Measurements from ENCODE around the gene SACM1L. TPM values are rescaled to one million over a fixed set of nuclear protein-coding genes. Genes with fewer than 3 reads are reported as not detected.
"Not testable (repeated sequence)": the region's sequence is repeated elsewhere in the genome, so short reads cannot be mapped to it uniquely, and the experiment has no call there.

Gene SACM1L
- total and polyA plus RNA-seq, 2 donors (not counting 3 experiments of a cell fraction or from before 2014, with no cell fraction given) = 11.9 to 39.9 TPM

- no TSS peak for BruUV-seq (replicated peaks)
- H3K4me3 ChIP-seq (replicated peaks in 1 of 3; ENCODE audit: insufficient read depth in 1 of 3, low read depth in 1 of 3, low read length in 3 of 3) = no peak overlapping the region
- intact Hi-C loops (cut with micrococcal nuclease) (no loop called here), dilution Hi-C loops (cut with MboI; ENCODE audit: extremely low pct_ligation_motif_present, low sequenced_read_pairs) (no loop called here)
- no peak for FAIRE-seq
- no peak overlapping the region for H3K27ac ChIP-seq (ENCODE audit: insufficient read depth, low read depth, low read length)
- no peak overlapping the region for H3K4me2 ChIP-seq (ENCODE audit: insufficient read depth, low read length)
- no peaks in the 10 kb centered on the region for H3K27me3 ChIP-seq (ENCODE audit: control insufficient read depth in 2 of 2, insufficient read depth in 2 of 2, low read length in 2 of 2)
- CTCF ChIA-PET = interaction anchor here (1.2 kb wide), 1 partner anchor 77 kb away, joined by 3 read pairs; no protein-coding TSS in a partner anchor
- POLR2A ChIA-PET = no interaction called here
- H3K36me3 ChIP-seq (ENCODE audit: control insufficient read depth in 2 of 2, extremely low read depth in 1 of 2, insufficient read depth in 2 of 2, low read length in 2 of 2) = no peaks in the 10 kb centered on the region
- H3K9me3 ChIP-seq (replicated peaks; ENCODE audit: control insufficient read depth, insufficient read depth, low read length) = no peaks in the 10 kb centered on the region
- H4K20me1 ChIP-seq (replicated peaks; ENCODE audit: control insufficient read depth, extremely low read depth, insufficient read depth, low read length) = no peaks in the 10 kb centered on the region
- no peaks in the 10 kb centered on the region for H3K4me1 ChIP-seq (ENCODE audit: control insufficient read depth, extremely low read depth, insufficient read depth, low read length)
- H3K9ac ChIP-seq (replicated peaks; ENCODE audit: extremely low read depth, insufficient read depth, low read length) = no peak overlapping the region
- no peaks in the 10 kb centered on the region for H3K79me2 ChIP-seq (ENCODE audit: control insufficient read depth, insufficient read depth, low read length)
- H3K9me1 ChIP-seq (replicated peaks; ENCODE audit: control insufficient read depth, extremely low read depth, insufficient read depth, low read length) = no peaks in the 10 kb centered on the region
- H2AFZ ChIP-seq (ENCODE audit: low read depth, low read length) = no peak overlapping the region
- TF ChIP-seq FOS (IDR thresholded peaks at IDR 0.05; ENCODE audit: borderline replicate concordance, insufficient read depth, low read length) (no peak), EZH2 (IDR thresholded peaks at IDR 0.05; ENCODE audit: borderline replicate concordance, low read depth, low read length, severe bottlenecking) (no peak), GATA2 (IDR thresholded peaks at IDR 0.05; ENCODE audit: insufficient read depth, insufficient read length, low read depth, low read length) (no peak), MYC (IDR thresholded peaks at IDR 0.05; ENCODE audit: low read depth, low read length) (no peak), MAX (IDR thresholded peaks at IDR 0.05; ENCODE audit: insufficient read depth, insufficient read length) (no peak), JUN (IDR thresholded peaks at IDR 0.05; ENCODE audit: borderline replicate concordance, insufficient read depth, insufficient read length, low read depth) (no peak), POLR2A (IDR thresholded peaks at IDR 0.05; ENCODE audit: low read depth, low read length) (no peak), POLR2AphosphoS5 (IDR thresholded peaks at IDR 0.05; ENCODE audit: insufficient read depth, low read depth, low read length) (no peak)
- TF ChIP-seq, protein P1, sequence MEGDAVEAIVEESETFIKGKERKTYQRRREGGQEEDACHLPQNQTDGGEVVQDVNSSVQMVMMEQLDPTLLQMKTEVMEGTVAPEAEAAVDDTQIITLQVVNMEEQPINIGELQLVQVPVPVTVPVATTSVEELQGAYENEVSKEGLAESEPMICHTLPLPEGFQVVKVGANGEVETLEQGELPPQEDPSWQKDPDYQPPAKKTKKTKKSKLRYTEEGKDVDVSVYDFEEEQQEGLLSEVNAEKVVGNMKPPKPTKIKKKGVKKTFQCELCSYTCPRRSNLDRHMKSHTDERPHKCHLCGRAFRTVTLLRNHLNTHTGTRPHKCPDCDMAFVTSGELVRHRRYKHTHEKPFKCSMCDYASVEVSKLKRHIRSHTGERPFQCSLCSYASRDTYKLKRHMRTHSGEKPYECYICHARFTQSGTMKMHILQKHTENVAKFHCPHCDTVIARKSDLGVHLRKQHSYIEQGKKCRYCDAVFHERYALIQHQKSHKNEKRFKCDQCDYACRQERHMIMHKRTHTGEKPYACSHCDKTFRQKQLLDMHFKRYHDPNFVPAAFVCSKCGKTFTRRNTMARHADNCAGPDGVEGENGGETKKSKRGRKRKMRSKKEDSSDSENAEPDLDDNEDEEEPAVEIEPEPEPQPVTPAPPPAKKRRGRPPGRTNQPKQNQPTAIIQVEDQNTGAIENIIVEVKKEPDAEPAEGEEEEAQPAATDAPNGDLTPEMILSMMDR (IDR thresholded peaks at IDR 0.05; ENCODE audit: extremely low read depth in 1 of 2, insufficient read depth in 1 of 2, low read depth in 1 of 2, low read length in 2 of 2) = no peak
- no peak for DNase-seq (ENCODE audit: low read depth, low spot score)
Measured at GRCh38 chr3:45756055-45756454, 66.9 kb downstream of the SACM1L start.

GRCh38 chr3:45757141-45757540 is 67.9 kb downstream of the SACM1L start:
- CTCF ChIA-PET; H3K9me1 ChIP-seq (replicated peaks; ENCODE audit: control insufficient read depth, extremely low read depth, insufficient read depth, low read length); H3K4me2 ChIP-seq (ENCODE audit: insufficient read depth, low read length); H3K27me3 ChIP-seq (ENCODE audit: control insufficient read depth in 2 of 2, insufficient read depth in 2 of 2, low read length in 2 of 2); H3K36me3 ChIP-seq (ENCODE audit: control insufficient read depth in 2 of 2, extremely low read depth in 1 of 2, insufficient read depth in 2 of 2, low read length in 2 of 2); H3K9ac ChIP-seq (replicated peaks; ENCODE audit: extremely low read depth, insufficient read depth, low read length); H3K9me3 ChIP-seq (replicated peaks; ENCODE audit: control insufficient read depth, insufficient read depth, low read length); H3K27ac ChIP-seq (ENCODE audit: insufficient read depth, low read depth, low read length); H3K4me3 ChIP-seq (replicated peaks in 1 of 3; ENCODE audit: insufficient read depth in 1 of 3, low read depth in 1 of 3, low read length in 3 of 3); H3K79me2 ChIP-seq (ENCODE audit: control insufficient read depth, insufficient read depth, low read length); H4K20me1 ChIP-seq (replicated peaks; ENCODE audit: control insufficient read depth, extremely low read depth, insufficient read depth, low read length); H3K4me1 ChIP-seq (ENCODE audit: control insufficient read depth, extremely low read depth, insufficient read depth, low read length); POLR2A ChIA-PET; dilution Hi-C loops (cut with MboI; ENCODE audit: extremely low pct_ligation_motif_present, low sequenced_read_pairs); FAIRE-seq; DNase-seq (ENCODE audit: low read depth, low spot score); BruUV-seq (replicated peaks); H2AFZ ChIP-seq (ENCODE audit: low read depth, low read length); intact Hi-C loops (cut with micrococcal nuclease): not testable (repeated sequence)

All from endothelial cell of umbilical vein (primary cell).